GM18508 (cell line): ENCODE data around the gene DAZL.

Experiments used
- ATAC-seq: cut with Tn5 transposase; IDR thresholded peaks from one replicate; pipeline ENCODE4 v1.9.1; 2021; ENCODE audit warnings: moderate number of reproducible peaks; ENCODE audit not compliant: insufficient read depth, unreplicated experiment

Gene DAZL

DNA sequence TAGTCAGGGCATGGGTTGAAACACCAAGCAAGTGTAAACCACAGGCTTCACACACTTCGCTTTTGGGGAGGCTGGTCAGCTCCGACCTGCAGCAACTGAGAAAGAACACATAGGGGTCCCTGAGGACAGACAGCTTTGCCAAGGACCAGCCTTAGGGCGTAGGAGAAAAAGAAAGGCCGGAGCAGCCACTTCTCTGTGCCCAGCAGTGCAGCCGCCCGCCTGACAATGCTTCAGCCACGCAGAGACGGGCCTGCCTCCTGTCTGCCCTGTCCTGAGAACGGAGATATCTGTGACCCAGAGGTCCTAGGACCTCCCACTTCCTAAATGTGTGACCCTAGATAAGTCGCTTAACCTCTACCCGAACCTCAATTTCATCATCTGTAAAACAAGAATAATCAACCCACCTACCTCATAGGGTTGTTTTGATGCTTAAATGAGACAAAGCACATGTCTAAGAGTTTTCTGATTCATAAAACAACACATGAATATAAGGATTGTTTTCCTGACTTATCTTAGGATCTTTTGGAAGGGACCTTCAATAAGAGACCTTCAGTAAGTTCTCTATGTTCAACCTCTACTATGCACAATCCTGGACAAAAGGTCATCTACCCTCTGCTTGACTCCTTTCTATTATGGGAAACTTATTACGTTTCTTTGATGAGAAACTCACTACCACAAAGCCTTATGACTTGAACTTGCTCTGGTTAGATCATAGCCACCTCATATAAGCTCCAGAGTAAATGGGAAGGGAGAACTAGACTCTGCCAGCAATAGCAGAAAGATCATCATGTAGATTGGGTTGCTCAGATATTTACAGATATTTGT, 58.8 kb downstream of the DAZL start:
- ATAC-seq = no peak

DNA sequence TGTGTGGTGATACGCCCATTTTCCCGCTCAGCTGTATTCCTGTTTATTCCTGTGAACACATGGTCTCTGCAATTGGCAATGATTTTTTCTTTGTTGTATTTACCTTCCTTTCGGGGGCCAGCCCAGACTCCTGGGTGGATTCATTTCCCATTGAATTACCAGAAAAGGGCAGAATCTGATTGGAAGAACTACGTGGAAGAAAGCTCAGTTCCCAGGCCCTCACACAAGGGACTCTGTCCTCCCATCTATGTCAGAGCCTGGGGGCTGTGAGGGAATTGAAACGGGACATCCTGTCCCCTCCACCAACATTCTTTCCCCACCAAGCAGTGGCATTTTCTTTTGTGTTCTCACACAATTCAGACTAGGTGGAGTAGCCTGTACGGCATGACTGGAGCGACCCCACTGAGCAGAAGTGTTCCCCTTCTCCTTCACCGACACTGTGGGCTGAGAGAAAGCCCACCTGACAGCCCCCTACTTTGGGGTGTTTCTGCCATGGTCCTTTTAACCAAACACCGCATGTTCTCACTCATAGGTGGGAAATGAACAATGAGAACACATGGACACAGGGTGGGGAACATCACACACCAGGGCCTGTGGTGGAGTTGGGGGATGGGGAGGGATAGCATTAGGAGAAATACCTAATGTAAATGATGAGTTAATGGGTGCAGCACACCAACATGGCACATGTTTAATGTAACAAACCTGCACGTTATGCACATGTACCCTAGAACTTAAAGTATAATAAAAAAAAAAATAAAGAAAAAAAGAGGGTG, 59.6 kb downstream of the DAZL start:
- ATAC-seq = no peak

DNA sequence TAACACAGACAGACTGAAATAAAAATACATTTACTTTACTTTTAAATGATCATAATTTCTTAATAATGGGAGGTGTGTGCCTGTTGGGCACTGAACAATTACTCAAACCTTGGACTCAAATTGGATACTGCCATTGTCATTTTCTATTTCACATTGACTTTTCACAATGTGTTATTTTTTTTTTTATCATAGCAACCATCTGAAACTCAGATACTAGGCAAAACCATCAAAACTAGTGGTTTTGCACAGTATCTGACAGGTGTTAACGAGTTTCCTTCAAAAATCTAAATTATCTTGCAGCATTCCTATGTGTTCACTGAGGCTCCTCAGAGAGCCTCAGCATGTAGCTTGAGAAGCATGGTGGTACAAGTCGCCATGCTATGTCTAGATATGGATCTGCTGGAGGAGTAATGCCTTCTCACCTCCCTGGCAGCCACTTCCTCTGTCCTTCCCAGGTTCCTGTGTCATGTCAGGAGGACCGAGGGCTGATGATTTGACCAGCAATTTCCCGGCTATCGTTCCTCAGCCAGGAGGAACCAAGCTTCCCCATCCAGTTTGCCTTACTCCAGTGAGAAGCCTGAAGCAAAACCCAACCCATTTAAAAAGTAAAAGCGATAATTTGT, 61.9 kb downstream of the DAZL start:
- no peak for ATAC-seq

DNA sequence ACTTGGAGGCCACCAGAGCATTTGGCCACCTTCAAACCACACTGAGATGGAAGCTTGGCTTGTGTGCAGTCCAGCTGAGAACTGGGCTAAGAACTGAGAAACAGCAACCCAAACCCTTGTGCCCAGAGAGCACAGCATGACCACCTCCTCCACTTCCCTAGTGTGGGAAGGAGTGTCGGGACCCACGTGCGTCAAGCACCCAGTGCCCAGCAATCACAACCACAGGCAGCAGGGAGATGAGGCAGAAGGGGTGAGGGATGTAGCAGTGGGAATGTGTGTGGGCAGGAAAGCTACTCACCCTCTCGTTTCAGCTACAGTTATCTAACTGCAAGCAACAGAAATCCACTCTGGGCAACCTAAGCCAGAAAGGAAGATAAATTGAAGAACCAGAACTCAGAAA, 66.7 kb downstream of the DAZL start:
- ATAC-seq = no peak

DNA sequence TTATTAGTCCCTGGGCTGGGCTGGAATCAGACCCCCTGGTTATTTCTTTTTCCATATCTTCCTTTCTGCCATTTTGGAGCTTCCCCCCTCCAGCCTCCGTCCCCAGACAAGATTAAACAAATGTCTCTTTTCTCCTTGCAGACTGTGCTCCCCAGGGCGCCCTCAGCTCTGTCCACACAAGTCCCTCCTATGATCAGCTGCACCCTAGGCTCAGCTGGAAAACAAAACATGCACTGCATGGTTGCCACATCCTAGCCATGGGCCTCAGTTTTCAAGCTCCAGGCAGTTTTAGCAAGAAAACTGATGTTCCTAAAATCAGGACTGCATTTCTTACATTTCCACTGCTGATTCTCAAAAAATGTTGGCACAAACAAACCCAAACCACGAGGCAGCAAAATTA, 68.2 kb downstream of the DAZL start:
- ATAC-seq = no peak
